ENCODE data around the gene NR4A3. TPM values are rescaled to one million over a fixed set of nuclear protein-coding genes. Genes with fewer than 3 reads are reported as not detected.
"Not testable (repeated sequence)": the region's sequence is repeated elsewhere in the genome, so short reads cannot be mapped to it uniquely, and the experiment has no call there.

Gene NR4A3
- total RNA-seq: 2.4 TPM
- 13.6 TPM for polyA plus RNA-seq
- long read RNA-seq, donor 1: 0 reads
- long read RNA-seq, donor 2: 0 reads
- long read RNA-seq, donor 3: 0 reads
- long read RNA-seq, donor 4: 0 reads
- long read RNA-seq, donor 5, partial matches to known transcripts: 0 of 1 reads
- long read RNA-seq, donor 5, other reads (novel, unspliced or antisense): 0 of 1 reads
- long read RNA-seq, donor 6, partial matches to known transcripts: 0 of 2 reads
- long read RNA-seq, donor 6, other reads (novel, unspliced or antisense): 0 of 2 reads
- long read RNA-seq, donor 7, partial matches to known transcripts: 0 of 2 reads
- long read RNA-seq, donor 7, other reads (novel, unspliced or antisense): 0 of 2 reads
- long read RNA-seq, donor 8, partial matches to known transcripts: 0 of 1 reads
- long read RNA-seq, donor 8, other reads (novel, unspliced or antisense): 0 of 1 reads
- long read RNA-seq, donor 9: 0 reads
- long read RNA-seq, donor 10, partial matches to known transcripts: 0 of 2 reads
- long read RNA-seq, donor 10, other reads (novel, unspliced or antisense): 0 of 2 reads

GRCh38 chr9:99821396-99822108 lies at the start of gene NR4A3:
TSS of gene NR4A3 (plus strand) at chr9:99821885. CDS start at chr9:99828043, 6,158 bp downstream.
- DNase-seq (ENCODE audit: low read depth in 6 of 9, low spot score in 9 of 9): peak in 6 of 9 donors; percentile 66 to 87 (median 74)
- peak within 1 kb of the TSS; percentile 76 to 80 for H3K27ac ChIP-seq (ENCODE audit: low read depth in 1 of 2, low read length in 1 of 2)
- peaks cover 50 to 70% of the 10 kb centered on the region in 2 donors for H3K27me3 ChIP-seq (ENCODE audit: control insufficient read depth in 2 of 2, insufficient read depth in 1 of 2, low read length in 1 of 2)
- H3K4me1 ChIP-seq (ENCODE audit: control insufficient read depth in 2 of 2, insufficient read depth in 2 of 2, low read length in 2 of 2): peaks cover 30 to 69% of the 10 kb centered on the region in 2 donors
- H3K9me3 ChIP-seq (ENCODE audit: control insufficient read depth in 2 of 2, insufficient read depth in 1 of 2, low read length in 1 of 2): peaks cover 1 to 13% of the 10 kb centered on the region in 2 donors
- H3K4me3 ChIP-seq (ENCODE audit: low read length in 2 of 2): peak within 1 kb of the TSS; percentile 59 to 80
- WGBS: under 1% methylated on average over 75 of the region's 75 CpGs
- no peaks in the 10 kb centered on the region for H3K36me3 ChIP-seq (ENCODE audit: control insufficient read depth in 2 of 2, insufficient read depth in 2 of 2, low read length in 1 of 2)

DNA sequence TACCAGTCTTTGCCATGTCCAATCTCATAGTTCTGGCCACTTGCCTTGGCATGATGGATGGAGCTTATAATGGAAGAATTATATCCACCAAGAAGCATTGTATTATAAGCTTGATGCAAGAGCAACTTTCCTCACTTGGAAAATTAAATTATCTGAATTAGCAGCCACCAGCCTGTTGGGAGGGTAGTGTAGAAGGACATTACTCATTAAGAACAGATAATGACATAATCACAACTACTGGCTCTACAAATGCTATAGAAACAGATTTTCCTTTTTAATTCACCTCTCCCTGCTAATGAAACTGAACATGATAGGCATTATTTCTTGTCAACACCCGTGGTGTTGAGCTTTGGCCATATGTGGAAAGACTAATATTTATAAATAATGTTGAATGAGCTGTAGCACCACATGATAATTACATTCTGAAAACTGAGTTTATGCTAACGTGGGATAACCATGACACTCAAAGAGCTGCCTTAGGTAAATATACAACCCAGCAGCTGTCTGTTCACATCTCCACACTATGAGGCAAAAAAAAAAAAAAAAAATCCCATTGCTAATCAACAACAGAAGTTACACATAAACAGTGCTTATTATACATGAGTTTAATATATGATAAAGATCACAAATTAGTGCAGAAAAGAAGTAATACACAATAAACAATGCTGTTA lies 48.1 kb upstream of the NR4A3 start:
- DNase-seq (ENCODE audit: low read depth in 6 of 9, low spot score in 9 of 9): no peak
- Histone ChIP-seq H3K4me1 (ENCODE audit: control insufficient read depth in 2 of 2, insufficient read depth in 2 of 2, low read length in 2 of 2) (no peaks in the 10 kb centered on the region), H3K9me3 (ENCODE audit: control insufficient read depth in 2 of 2, insufficient read depth in 1 of 2, low read length in 1 of 2) (no peaks in the 10 kb centered on the region), H3K36me3 (ENCODE audit: control insufficient read depth in 2 of 2, insufficient read depth in 2 of 2, low read length in 1 of 2) (no peaks in the 10 kb centered on the region), H3K4me3 (ENCODE audit: low read length in 2 of 2) (no peak overlapping the region), H3K27ac (ENCODE audit: low read depth in 1 of 2, low read length in 1 of 2) (no peak overlapping the region), H3K27me3 (ENCODE audit: control insufficient read depth in 2 of 2, insufficient read depth in 1 of 2, low read length in 1 of 2) (no peaks in the 10 kb centered on the region)
- 93% methylated on average over 2 of the region's 2 CpGs for WGBS

DNA sequence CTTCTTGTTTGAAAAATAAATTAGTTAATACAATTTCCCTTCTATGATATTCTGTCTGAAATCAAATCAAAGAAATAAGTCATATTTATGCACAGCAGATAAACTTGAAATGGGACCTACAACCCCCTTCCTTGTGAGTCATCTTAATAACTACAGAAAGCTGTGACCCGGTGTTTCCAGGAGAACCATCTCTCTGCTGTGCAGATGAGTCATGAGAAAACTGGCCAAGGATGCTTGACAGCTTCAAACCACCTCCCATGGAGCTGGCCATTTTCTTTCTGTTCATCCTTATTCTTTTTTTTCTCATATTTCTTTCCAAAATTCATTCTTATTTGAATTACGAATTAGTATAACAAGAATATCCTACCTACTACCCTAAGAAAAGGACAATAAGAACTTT lies 43.4 kb upstream of the NR4A3 start:
- Histone ChIP-seq H3K9me3 (ENCODE audit: control insufficient read depth in 2 of 2, insufficient read depth in 1 of 2, low read length in 1 of 2) (no peaks in the 10 kb centered on the region), H3K27ac (ENCODE audit: low read depth in 1 of 2, low read length in 1 of 2) (no peak overlapping the region), H3K4me3 (ENCODE audit: low read length in 2 of 2) (no peak overlapping the region), H3K27me3 (ENCODE audit: control insufficient read depth in 2 of 2, insufficient read depth in 1 of 2, low read length in 1 of 2) (no peaks in the 10 kb centered on the region), H3K36me3 (ENCODE audit: control insufficient read depth in 2 of 2, insufficient read depth in 2 of 2, low read length in 1 of 2) (no peaks in the 10 kb centered on the region), H3K4me1 (ENCODE audit: control insufficient read depth in 2 of 2, insufficient read depth in 2 of 2, low read length in 2 of 2) (no peaks in the 10 kb centered on the region)
- WGBS: 91% methylated on average over 2 of the region's 2 CpGs
- no peak for DNase-seq (ENCODE audit: low read depth in 6 of 9, low spot score in 9 of 9)

DNA sequence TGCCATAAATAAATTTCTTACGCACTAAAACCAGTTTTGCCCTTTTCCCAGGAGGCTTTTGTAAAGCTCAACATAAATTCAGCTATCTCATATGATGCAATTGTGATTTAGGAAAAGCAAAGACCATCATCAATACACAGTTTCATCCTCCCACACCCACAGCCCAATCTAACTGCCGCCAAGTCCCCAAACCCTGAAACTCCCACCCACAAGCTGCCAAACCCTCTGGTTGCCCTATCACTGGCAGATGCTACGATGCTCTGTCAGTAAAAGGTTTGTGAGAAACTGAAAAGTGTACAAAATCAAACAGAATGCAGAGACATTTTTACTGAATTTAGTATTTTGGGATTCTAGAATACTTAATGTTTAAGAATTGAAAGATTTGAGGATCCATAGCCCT lies 42.8 kb upstream of the NR4A3 start:
- no peak for DNase-seq (ENCODE audit: low read depth in 6 of 9, low spot score in 9 of 9)
- Histone ChIP-seq H3K9me3 (ENCODE audit: control insufficient read depth in 2 of 2, insufficient read depth in 1 of 2, low read length in 1 of 2) (no peaks in the 10 kb centered on the region), H3K4me1 (ENCODE audit: control insufficient read depth in 2 of 2, insufficient read depth in 2 of 2, low read length in 2 of 2) (no peaks in the 10 kb centered on the region), H3K4me3 (ENCODE audit: low read length in 2 of 2) (no peak overlapping the region), H3K27me3 (ENCODE audit: control insufficient read depth in 2 of 2, insufficient read depth in 1 of 2, low read length in 1 of 2) (no peaks in the 10 kb centered on the region), H3K36me3 (ENCODE audit: control insufficient read depth in 2 of 2, insufficient read depth in 2 of 2, low read length in 1 of 2) (no peaks in the 10 kb centered on the region), H3K27ac (ENCODE audit: low read depth in 1 of 2, low read length in 1 of 2) (no peak overlapping the region)
- WGBS: 97% methylated on average over 3 of the region's 3 CpGs

- no peaks in the 10 kb centered on the region for H3K9me3 ChIP-seq (ENCODE audit: control insufficient read depth in 2 of 2, insufficient read depth in 1 of 2, low read length in 1 of 2)
- 97% methylated on average over 4 of the region's 4 CpGs for WGBS
- H3K36me3 ChIP-seq (ENCODE audit: control insufficient read depth in 2 of 2, insufficient read depth in 2 of 2, low read length in 1 of 2): no peaks in the 10 kb centered on the region
- H3K4me3 ChIP-seq (ENCODE audit: low read length in 2 of 2): no peak overlapping the region
- no peaks in the 10 kb centered on the region for H3K4me1 ChIP-seq (ENCODE audit: control insufficient read depth in 2 of 2, insufficient read depth in 2 of 2, low read length in 2 of 2)
- H3K27ac ChIP-seq (ENCODE audit: low read depth in 1 of 2, low read length in 1 of 2): no peak overlapping the region
- no peak for DNase-seq (ENCODE audit: low read depth in 6 of 9, low spot score in 9 of 9)
- H3K27me3 ChIP-seq (ENCODE audit: control insufficient read depth in 2 of 2, insufficient read depth in 1 of 2, low read length in 1 of 2): no peaks in the 10 kb centered on the region
Measured at GRCh38 chr9:99779277-99779676, 42.4 kb upstream of the NR4A3 start.

DNA sequence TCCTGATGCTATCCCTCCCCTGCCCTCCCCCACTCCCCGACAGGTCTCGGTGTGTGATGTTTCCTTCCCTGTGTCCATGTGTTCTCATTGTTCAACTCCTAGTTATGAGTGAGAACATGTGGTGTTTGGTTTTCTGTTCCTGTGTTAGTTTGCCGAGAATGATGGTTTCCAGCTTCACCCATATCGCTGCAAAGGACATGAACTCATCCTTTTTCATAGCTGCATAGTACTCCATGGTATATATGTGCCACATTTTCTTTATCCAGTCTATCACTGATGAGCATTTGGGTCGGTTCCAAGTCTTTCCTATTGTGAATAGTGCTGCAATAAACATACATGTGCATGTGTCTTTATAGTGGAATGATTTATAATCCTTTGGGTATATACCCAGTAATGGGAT lies 39.3 kb upstream of the NR4A3 start:
- not testable (repeated sequence) for H3K4me3 ChIP-seq (ENCODE audit: low read length in 2 of 2); H3K36me3 ChIP-seq (ENCODE audit: control insufficient read depth in 2 of 2, insufficient read depth in 2 of 2, low read length in 1 of 2); DNase-seq (ENCODE audit: low read depth in 6 of 9, low spot score in 9 of 9); H3K9me3 ChIP-seq (ENCODE audit: control insufficient read depth in 2 of 2, insufficient read depth in 1 of 2, low read length in 1 of 2); H3K27me3 ChIP-seq (ENCODE audit: control insufficient read depth in 2 of 2, insufficient read depth in 1 of 2, low read length in 1 of 2); H3K27ac ChIP-seq (ENCODE audit: low read depth in 1 of 2, low read length in 1 of 2); H3K4me1 ChIP-seq (ENCODE audit: control insufficient read depth in 2 of 2, insufficient read depth in 2 of 2, low read length in 2 of 2)
- 96% methylated on average over 5 of the region's 5 CpGs for WGBS

DNA sequence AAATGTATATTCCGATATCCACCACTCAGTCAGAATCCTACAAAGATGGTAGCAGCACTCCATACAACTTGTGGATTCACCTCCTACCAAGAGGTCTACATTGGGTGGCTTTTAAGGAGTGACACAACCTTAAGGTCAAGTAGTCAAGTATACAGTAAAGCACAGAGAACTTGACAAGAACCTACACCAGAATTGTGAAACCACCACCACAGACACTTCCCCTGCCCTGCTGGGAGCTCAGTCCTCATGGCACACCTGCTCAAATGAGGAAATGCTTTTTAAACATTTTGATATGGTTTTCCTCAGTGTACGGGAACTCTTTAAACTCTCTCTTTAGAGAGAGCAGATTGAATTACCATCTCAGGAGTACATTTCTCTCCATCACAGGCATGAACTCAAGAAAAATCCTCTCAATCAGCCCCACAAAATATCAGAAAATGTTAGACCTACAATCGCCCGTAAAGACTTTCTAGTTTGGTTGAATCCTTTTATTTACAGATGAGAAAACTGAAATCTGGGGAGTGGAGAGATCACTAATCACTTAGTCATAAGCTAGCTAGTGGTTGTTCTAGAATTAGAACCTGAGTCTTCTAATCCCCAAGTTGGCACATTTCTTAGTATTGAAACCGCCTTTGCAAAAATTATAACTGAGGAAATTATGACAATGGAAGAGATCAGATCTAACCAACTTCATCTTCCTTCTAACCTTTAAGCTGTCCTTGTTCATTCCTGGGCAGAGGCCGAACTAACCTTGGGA lies 38.5 kb upstream of the NR4A3 start:
- Histone ChIP-seq H3K27me3 (ENCODE audit: control insufficient read depth in 2 of 2, insufficient read depth in 1 of 2, low read length in 1 of 2) (no peaks in the 10 kb centered on the region), H3K4me3 (ENCODE audit: low read length in 2 of 2) (no peak overlapping the region), H3K9me3 (ENCODE audit: control insufficient read depth in 2 of 2, insufficient read depth in 1 of 2, low read length in 1 of 2) (no peaks in the 10 kb centered on the region), H3K4me1 (ENCODE audit: control insufficient read depth in 2 of 2, insufficient read depth in 2 of 2, low read length in 2 of 2) (no peaks in the 10 kb centered on the region), H3K36me3 (ENCODE audit: control insufficient read depth in 2 of 2, insufficient read depth in 2 of 2, low read length in 1 of 2) (no peaks in the 10 kb centered on the region), H3K27ac (ENCODE audit: low read depth in 1 of 2, low read length in 1 of 2) (no peak overlapping the region)
- WGBS: 77% methylated on average over 6 of the region's 6 CpGs
- peak in 1 of 9 donors; percentile 30 for DNase-seq (ENCODE audit: low read depth in 6 of 9, low spot score in 9 of 9)

- Histone ChIP-seq H3K9me3 (ENCODE audit: control insufficient read depth in 2 of 2, insufficient read depth in 1 of 2, low read length in 1 of 2) (no peaks in the 10 kb centered on the region), H3K4me1 (ENCODE audit: control insufficient read depth in 2 of 2, insufficient read depth in 2 of 2, low read length in 2 of 2) (no peaks in the 10 kb centered on the region), H3K36me3 (ENCODE audit: control insufficient read depth in 2 of 2, insufficient read depth in 2 of 2, low read length in 1 of 2) (no peaks in the 10 kb centered on the region), H3K27me3 (ENCODE audit: control insufficient read depth in 2 of 2, insufficient read depth in 1 of 2, low read length in 1 of 2) (no peaks in the 10 kb centered on the region), H3K27ac (ENCODE audit: low read depth in 1 of 2, low read length in 1 of 2) (no peak overlapping the region), H3K4me3 (ENCODE audit: low read length in 2 of 2) (no peak overlapping the region)
- DNase-seq (ENCODE audit: low read depth in 6 of 9, low spot score in 9 of 9): no peak
- 95% methylated on average over 2 of the region's 2 CpGs for WGBS
Measured at GRCh38 chr9:99783799-99784198, 37.9 kb upstream of the NR4A3 start.

All from thymus (tissue), 14 donors.